Endothelial cell of umbilical vein (primary cell): ENCODE data around the gene TJP1. TPM values are rescaled to one million over a fixed set of nuclear protein-coding genes. Genes with fewer than 3 reads are reported as not detected.

ENCODE experiments used
- BruUV-seq: library from RNA; stranded (reverse); fragments of 400-500 nt; replicated peaks from 2 replicates; lab custom pipeline; 2021; lab: Mats Ljungman, UMichigan
- CTCF ChIA-PET: fragments of 300-600, 350-600 bp; sonication (Branson Sonifier 250); formaldehyde crosslinking; loops from one replicate; lab custom pipeline; 2021; ENCODE audit warnings: antibody characterized with exemption, inconsistent platforms; lab: Charles Lee
- POLR2A ChIA-PET: fragments of 300-600, 350-600 bp; sonication (Branson Sonifier 250); formaldehyde crosslinking; loops from one replicate; lab custom pipeline; 2021; ENCODE audit warnings: antibody characterized with exemption, inconsistent platforms; lab: Charles Lee
- DNase-seq: peaks from one replicate; pipeline ENCODE4 v3.0.0-alpha.2; 2011; ENCODE audit warnings: low read depth, low spot score
- FAIRE-seq: peaks from 2 replicates; lab custom pipeline; 2011; peaks lifted over from hg19 to GRCh38; lab: Jason Lieb, UNC
- H2AFZ ChIP-seq: 2 replicates; pipeline ENCODE4 v1.6.0; 2012; ENCODE audit warnings: low read depth, low read length, control low read depth, inconsistent platforms
- H3K27ac ChIP-seq: 2 replicates; pipeline ENCODE4 v1.5.1; 2011; ENCODE audit warnings: low read depth, mild to moderate bottlenecking, control low read depth, low read length, moderate library complexity; ENCODE audit not compliant: insufficient read depth
- H3K27me3 ChIP-seq, 2 experiments: 2 replicates each; pipeline versions ENCODE4 v1.6.0 to v1.6.1; 2011; ENCODE audit warnings: low read length in 2 of 2, mixed read lengths in 1 of 2; ENCODE audit not compliant: control insufficient read depth in 2 of 2, insufficient read depth in 2 of 2
- H3K36me3 ChIP-seq, 2 experiments: 2 replicates in 1 of 2; 3 replicates in 1 of 2; pipeline ENCODE4 v1.5.1; 2011; ENCODE audit warnings: low read length in 2 of 2, mild to moderate bottlenecking in 1 of 2, moderate library complexity in 1 of 2; ENCODE audit not compliant: control insufficient read depth in 2 of 2, insufficient read depth in 2 of 2; ENCODE audit errors: extremely low read depth in 1 of 2
- H3K4me1 ChIP-seq: 3 replicates; pipeline ENCODE4 v1.5.1; 2011; ENCODE audit warnings: mild to moderate bottlenecking, low read length; ENCODE audit not compliant: control insufficient read depth, insufficient read depth; ENCODE audit errors: extremely low read depth
- H3K4me2 ChIP-seq: 2 replicates; pipeline ENCODE4 v1.6.1; 2011; ENCODE audit warnings: low read length, control low read depth, mixed read lengths; ENCODE audit not compliant: insufficient read depth
- H3K4me3 ChIP-seq, 3 experiments: fragments of 200-600 bp in 1 of 3; sonication (generic), shearing (Covaris generic) in 1 of 3; replicated peaks in 1 of 3; 2 replicates each; pipeline ENCODE4 v1.5.1; 2011 to 2016; ENCODE audit warnings: control low read depth in 3 of 3, low read length in 3 of 3, mild to moderate bottlenecking in 2 of 3, inconsistent platforms in 1 of 3, low read depth in 1 of 3, moderate library complexity in 1 of 3; ENCODE audit not compliant: insufficient read depth in 1 of 3
- H3K79me2 ChIP-seq: 2 replicates; pipeline ENCODE4 v1.6.0; 2012; ENCODE audit warnings: low read length, inconsistent platforms; ENCODE audit not compliant: control insufficient read depth, insufficient read depth
- H3K9ac ChIP-seq: replicated peaks from 2 replicates; pipeline ENCODE3; 2011; ENCODE audit warnings: low read length, control low read depth; ENCODE audit not compliant: insufficient read depth; ENCODE audit errors: extremely low read depth
- H3K9me1 ChIP-seq: replicated peaks from 3 replicates; pipeline ENCODE4 v1.6.0; 2011; ENCODE audit warnings: mild to moderate bottlenecking, low read length; ENCODE audit not compliant: control insufficient read depth, insufficient read depth; ENCODE audit errors: extremely low read depth
- H3K9me3 ChIP-seq: replicated peaks from 2 replicates; pipeline ENCODE4 v1.5.1; 2012; ENCODE audit warnings: low read length, inconsistent platforms; ENCODE audit not compliant: control insufficient read depth, insufficient read depth
- H4K20me1 ChIP-seq: replicated peaks from 2 replicates; pipeline ENCODE3; 2011; ENCODE audit warnings: mild to moderate bottlenecking, low read length; ENCODE audit not compliant: control insufficient read depth, insufficient read depth; ENCODE audit errors: extremely low read depth
- EZH2 ChIP-seq: IDR thresholded peaks from 2 replicates; pipeline ENCODE4 v1.6.1; 2012; ENCODE audit warnings: borderline replicate concordance, low read depth, mild to moderate bottlenecking, moderate library complexity, low read length, inconsistent platforms; ENCODE audit not compliant: severe bottlenecking
- FOS ChIP-seq: IDR thresholded peaks from 2 replicates; pipeline ENCODE4 v1.6.1; 2011; ENCODE audit warnings: mild to moderate bottlenecking, low read length, moderate library complexity, borderline replicate concordance; ENCODE audit not compliant: insufficient read depth
- GATA2 ChIP-seq: IDR thresholded peaks from 2 replicates; pipeline ENCODE4 v1.7.0; 2011; ENCODE audit warnings: low read depth, mild to moderate bottlenecking, moderate library complexity, mixed read lengths, low read length; ENCODE audit not compliant: insufficient read length, insufficient read depth
- JUN ChIP-seq: IDR thresholded peaks from 2 replicates; pipeline ENCODE4 v1.6.1; 2011; ENCODE audit warnings: borderline replicate concordance, low read depth; ENCODE audit not compliant: insufficient read length, insufficient read depth
- MAX ChIP-seq: IDR thresholded peaks from 2 replicates; pipeline ENCODE4 v1.6.1; 2011; ENCODE audit not compliant: insufficient read depth, insufficient read length
- MYC ChIP-seq: IDR thresholded peaks from one replicate; pipeline ENCODE4 v1.6.1; 2011; ENCODE audit warnings: mild to moderate bottlenecking, low read depth, low read length
- POLR2A ChIP-seq: IDR thresholded peaks from 2 replicates; pipeline ENCODE4 v1.6.1; 2012; ENCODE audit warnings: low read depth, mild to moderate bottlenecking, control low read depth, low read length
- POLR2AphosphoS5 ChIP-seq: IDR thresholded peaks from 2 replicates; pipeline ENCODE4 v1.6.1; 2012; ENCODE audit warnings: low read depth, mild to moderate bottlenecking, control low read depth, low read length, moderate library complexity; ENCODE audit not compliant: insufficient read depth
- dilution Hi-C: fragments of 300-500 bp; cut with MboI; formaldehyde crosslinking; loops from one replicate; pipeline ENCODE4 v1.15.0; 2019; ENCODE audit warnings: low sequenced_read_pairs; ENCODE audit not compliant: extremely low pct_ligation_motif_present
- intact Hi-C: fragments of 100-400 bp; cut with micrococcal nuclease; formaldehyde crosslinking; loops from one replicate; pipeline ENCODE4 v1.10.0; 2022
- polyA plus RNA-seq, 4 experiments: library from polyadenylated mRNA; depleted of rRNA in 3 of 4; stranded (reverse) in 3 of 4; unstranded in 1 of 4; fragments of >200 nt; gene quantifications; 2 replicates each; pipeline versions ENCODE4 v1.2.1 to v1.2.3, GENCODE V29; 2011 to 2012; ENCODE audit warnings: missing spikeins in 1 of 4
- total RNA-seq: library from RNA; stranded (reverse); gene quantifications from 2 replicates; pipeline ENCODE4 v1.2.3, GENCODE V29; 2021
- TF ChIP-seq, protein P1 (sequence below), 2 donors: IDR thresholded peaks; 1 replicate in 1 of 2; 2 replicates in 1 of 2; pipeline ENCODE4 v1.5.1; 2011; ENCODE audit warnings: low read length in 2 of 2, mild to moderate bottlenecking in 2 of 2, moderate library complexity in 2 of 2, control low read depth in 1 of 2, inconsistent platforms in 1 of 2, low read depth in 1 of 2; ENCODE audit not compliant: insufficient read depth in 1 of 2; ENCODE audit errors: extremely low read depth in 1 of 2

The TJP1 gene
- total and polyA plus RNA-seq, 2 donors (not counting 3 experiments of a cell fraction or from before 2014, with no cell fraction given) = 45.6 to 128 TPM

DNA sequence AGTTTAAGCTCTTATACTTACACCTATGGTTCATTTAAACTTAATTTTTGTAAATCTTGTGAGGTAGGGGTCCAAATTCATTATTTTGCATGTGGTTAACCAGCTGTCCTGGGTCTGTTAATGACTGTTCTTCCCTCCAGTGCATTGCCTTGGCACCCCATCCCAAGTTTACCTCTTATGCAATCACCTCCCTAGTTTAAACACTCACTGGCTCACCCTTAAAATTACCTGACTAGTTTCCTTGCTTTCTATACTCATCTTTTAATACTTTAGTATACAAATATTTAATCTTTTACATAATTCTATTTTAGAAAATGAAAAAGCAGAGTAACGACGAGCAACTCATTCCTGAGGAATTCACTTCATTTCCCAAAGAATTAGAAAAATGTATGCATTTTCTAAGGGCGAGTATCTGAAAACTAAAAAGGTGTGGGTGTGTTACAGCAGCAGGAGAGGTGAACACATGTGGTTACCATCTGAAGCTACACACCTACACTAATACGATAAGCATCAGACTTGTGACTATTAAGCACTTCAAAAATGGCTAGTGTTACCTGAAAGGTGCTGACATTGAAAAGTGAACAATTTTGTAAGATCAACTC, 33.7 kb downstream of the TJP1 start:
- DNase-seq = no peak
- Histone ChIP-seq H3K9me1 (no peaks in the 10 kb centered on the region), H3K9me3 (no peaks in the 10 kb centered on the region), H3K27ac (no peak overlapping the region), H4K20me1 (peaks cover 3% of the 10 kb centered on the region), H3K9ac (no peak overlapping the region), H3K4me2 (no peak overlapping the region), H3K27me3 (no peaks in the 10 kb centered on the region), H3K4me1 (peaks cover 17% of the 10 kb centered on the region), H2AFZ (no peak overlapping the region), H3K79me2 (peaks cover 46% of the 10 kb centered on the region), H3K4me3 (no peak overlapping the region), H3K36me3 (no peaks in the 10 kb centered on the region)
- FAIRE-seq = no peak
- intact Hi-C loops (loop anchor here (2.0 to 5.0 kb wide), 2 partner anchors 16 to 34 kb away; partner anchors contain the start of gene TJP1), dilution Hi-C loops (no loop called here)
- ChIA-PET CTCF (interaction anchor here (1.0 to 1.5 kb wide), 2 partner anchors 13 to 41 kb away, joined by 3 to 4 read pairs; no protein-coding TSS in a partner anchor), POLR2A (no interaction called here)
- BruUV-seq = no TSS peak
- TF ChIP-seq JUN = no peak
- TF ChIP-seq EZH2 = no peak
- no peak for TF ChIP-seq POLR2AphosphoS5
- TF ChIP-seq GATA2 = no peak
- no peak for TF ChIP-seq MYC
- TF ChIP-seq, protein P1, sequence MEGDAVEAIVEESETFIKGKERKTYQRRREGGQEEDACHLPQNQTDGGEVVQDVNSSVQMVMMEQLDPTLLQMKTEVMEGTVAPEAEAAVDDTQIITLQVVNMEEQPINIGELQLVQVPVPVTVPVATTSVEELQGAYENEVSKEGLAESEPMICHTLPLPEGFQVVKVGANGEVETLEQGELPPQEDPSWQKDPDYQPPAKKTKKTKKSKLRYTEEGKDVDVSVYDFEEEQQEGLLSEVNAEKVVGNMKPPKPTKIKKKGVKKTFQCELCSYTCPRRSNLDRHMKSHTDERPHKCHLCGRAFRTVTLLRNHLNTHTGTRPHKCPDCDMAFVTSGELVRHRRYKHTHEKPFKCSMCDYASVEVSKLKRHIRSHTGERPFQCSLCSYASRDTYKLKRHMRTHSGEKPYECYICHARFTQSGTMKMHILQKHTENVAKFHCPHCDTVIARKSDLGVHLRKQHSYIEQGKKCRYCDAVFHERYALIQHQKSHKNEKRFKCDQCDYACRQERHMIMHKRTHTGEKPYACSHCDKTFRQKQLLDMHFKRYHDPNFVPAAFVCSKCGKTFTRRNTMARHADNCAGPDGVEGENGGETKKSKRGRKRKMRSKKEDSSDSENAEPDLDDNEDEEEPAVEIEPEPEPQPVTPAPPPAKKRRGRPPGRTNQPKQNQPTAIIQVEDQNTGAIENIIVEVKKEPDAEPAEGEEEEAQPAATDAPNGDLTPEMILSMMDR (IDR thresholded peaks at IDR 0.05; ENCODE audit: extremely low read depth in 1 of 2, insufficient read depth in 1 of 2, low read depth in 1 of 2, low read length in 2 of 2) = no peak
- TF ChIP-seq POLR2A = no peak
- TF ChIP-seq FOS = no peak
- TF ChIP-seq MAX = no peak
